WERI-Rb-1 (cell line): Measurements from ENCODE around the gene ERBB3.

Experiments
- DNase-seq: peaks from one replicate; pipeline ENCODE4 v3.0.0-alpha.2; 2020
- H3K27ac ChIP-seq: fragments of 250-450 bp; sonication (Bioruptor Pico); 2 replicates; pipeline ENCODE4 v1.5.1; 2020; ENCODE audit warnings: mild to moderate bottlenecking, moderate library complexity
- H3K27me3 ChIP-seq: fragments of 250-450 bp; sonication (Bioruptor Pico); 2 replicates; pipeline ENCODE4 v1.5.1; 2021; ENCODE audit warnings: mild to moderate bottlenecking, low read depth, moderate library complexity; ENCODE audit not compliant: insufficient read depth, severe bottlenecking
- H3K36me3 ChIP-seq: fragments of 250-450 bp; sonication (Bioruptor Pico); 2 replicates; pipeline ENCODE4 v1.5.1; 2020; ENCODE audit warnings: mild to moderate bottlenecking, moderate library complexity
- H3K4me3 ChIP-seq: 2 replicates; pipeline ENCODE4 v1.5.1; 2011; ENCODE audit warnings: low read depth, mild to moderate bottlenecking, control low read depth, low read length
- H3K9me3 ChIP-seq: fragments of 250-450 bp; sonication (Bioruptor Pico); 2 replicates; pipeline ENCODE4 v1.5.1; 2021; ENCODE audit warnings: mild to moderate bottlenecking, moderate library complexity; ENCODE audit not compliant: severe bottlenecking
- TF ChIP-seq, protein P1 (sequence below): IDR thresholded peaks from 2 replicates; pipeline ENCODE4 v1.5.1; 2011; ENCODE audit warnings: low read depth, mild to moderate bottlenecking, control low read depth, inconsistent platforms, low read length

The ERBB3 gene

GRCh38 chr12:56137853-56138571 is 58.0 kb downstream of the ERBB3 start:
- H3K27ac ChIP-seq, result no peak overlapping the region
- no peaks in the 10 kb centered on the region for H3K9me3 ChIP-seq
- no peak for DNase-seq
- TF ChIP-seq, protein P1, sequence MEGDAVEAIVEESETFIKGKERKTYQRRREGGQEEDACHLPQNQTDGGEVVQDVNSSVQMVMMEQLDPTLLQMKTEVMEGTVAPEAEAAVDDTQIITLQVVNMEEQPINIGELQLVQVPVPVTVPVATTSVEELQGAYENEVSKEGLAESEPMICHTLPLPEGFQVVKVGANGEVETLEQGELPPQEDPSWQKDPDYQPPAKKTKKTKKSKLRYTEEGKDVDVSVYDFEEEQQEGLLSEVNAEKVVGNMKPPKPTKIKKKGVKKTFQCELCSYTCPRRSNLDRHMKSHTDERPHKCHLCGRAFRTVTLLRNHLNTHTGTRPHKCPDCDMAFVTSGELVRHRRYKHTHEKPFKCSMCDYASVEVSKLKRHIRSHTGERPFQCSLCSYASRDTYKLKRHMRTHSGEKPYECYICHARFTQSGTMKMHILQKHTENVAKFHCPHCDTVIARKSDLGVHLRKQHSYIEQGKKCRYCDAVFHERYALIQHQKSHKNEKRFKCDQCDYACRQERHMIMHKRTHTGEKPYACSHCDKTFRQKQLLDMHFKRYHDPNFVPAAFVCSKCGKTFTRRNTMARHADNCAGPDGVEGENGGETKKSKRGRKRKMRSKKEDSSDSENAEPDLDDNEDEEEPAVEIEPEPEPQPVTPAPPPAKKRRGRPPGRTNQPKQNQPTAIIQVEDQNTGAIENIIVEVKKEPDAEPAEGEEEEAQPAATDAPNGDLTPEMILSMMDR, result no peak
- H3K27me3 ChIP-seq, result no peaks in the 10 kb centered on the region
- no peak overlapping the region for H3K4me3 ChIP-seq
- H3K36me3 ChIP-seq, result peaks cover 66% of the 10 kb centered on the region

DNA sequence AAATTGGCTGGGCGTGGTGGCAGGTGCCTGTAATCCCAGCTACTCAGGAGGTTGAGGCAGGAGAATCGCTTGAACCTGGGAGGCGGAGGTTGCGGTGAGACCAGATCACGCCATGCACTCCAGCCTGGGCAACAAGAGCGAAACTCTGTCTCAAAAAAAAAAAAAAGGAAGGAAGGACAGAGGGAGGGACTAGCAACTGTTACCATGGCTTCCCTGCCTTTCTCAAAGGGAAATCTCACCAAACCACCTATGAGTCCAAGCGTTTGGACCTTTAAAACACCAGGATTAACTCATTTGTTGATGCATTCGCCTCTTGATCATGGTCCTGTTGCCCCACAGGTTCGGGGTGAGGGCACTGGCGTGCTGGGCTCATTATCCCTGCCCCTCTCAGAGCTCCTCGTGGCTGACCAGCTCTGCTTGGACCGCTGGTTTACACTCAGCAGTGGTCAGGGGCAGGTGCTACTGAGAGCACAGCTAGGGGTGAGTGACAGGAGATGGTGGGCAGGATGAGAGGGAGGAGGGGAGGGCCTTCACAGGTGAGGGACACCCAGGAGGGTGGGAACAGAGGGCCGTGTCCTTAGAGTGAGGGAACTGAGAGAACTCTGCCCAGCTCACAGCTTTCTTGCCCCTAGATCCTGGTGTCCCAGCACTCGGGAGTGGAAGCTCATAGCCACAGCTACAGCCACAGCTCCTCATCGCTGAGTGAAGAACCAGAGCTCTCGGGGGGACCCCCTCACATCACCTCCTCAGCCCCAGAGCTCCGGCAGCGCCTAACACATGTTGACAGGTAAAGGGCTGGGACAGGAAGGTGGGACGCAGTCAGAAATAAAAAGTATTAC is 62.2 kb downstream of the ERBB3 start:
- Histone ChIP-seq H3K4me3 (no peak overlapping the region), H3K36me3 (peaks cover 59% of the 10 kb centered on the region), H3K9me3 (no peaks in the 10 kb centered on the region), H3K27ac (no peak overlapping the region), H3K27me3 (no peaks in the 10 kb centered on the region)
- no peak for DNase-seq
- TF ChIP-seq, protein P1, result no peak

GRCh38 chr12:56143217-56143616 is 63.3 kb downstream of the ERBB3 start:
- no peak overlapping the region for H3K27ac ChIP-seq
- TF ChIP-seq, protein P1, result no peak
- H3K27me3 ChIP-seq, result no peaks in the 10 kb centered on the region
- DNase-seq, result no peak
- H3K36me3 ChIP-seq, result peaks cover 49% of the 10 kb centered on the region
- H3K9me3 ChIP-seq, result no peaks in the 10 kb centered on the region
- no peak overlapping the region for H3K4me3 ChIP-seq

GRCh38 chr12:56143870-56144269 is 63.9 kb downstream of the ERBB3 start:
- TF ChIP-seq, protein P1, result no peak
- no peak for DNase-seq
- Histone ChIP-seq H3K4me3 (no peak overlapping the region), H3K27me3 (no peaks in the 10 kb centered on the region), H3K9me3 (no peaks in the 10 kb centered on the region), H3K36me3 (peaks cover 42% of the 10 kb centered on the region), H3K27ac (no peak overlapping the region)

GRCh38 chr12:56145217-56145616 is 65.3 kb downstream of the ERBB3 start:
- no peak for DNase-seq
- H3K9me3 ChIP-seq, result no peaks in the 10 kb centered on the region
- peaks cover 35% of the 10 kb centered on the region for H3K36me3 ChIP-seq
- H3K27me3 ChIP-seq, result no peaks in the 10 kb centered on the region
- H3K4me3 ChIP-seq, result no peak overlapping the region
- H3K27ac ChIP-seq, result no peak overlapping the region
- TF ChIP-seq, protein P1, result no peak
